Central memory CD4-positive, alpha-beta T cell (primary cell): ENCODE results near the gene RAB4A.

Experiments
- DNase-seq: peaks from one replicate; pipeline ENCODE4 v3.0.0; 2022

The RAB4A gene

DNA sequence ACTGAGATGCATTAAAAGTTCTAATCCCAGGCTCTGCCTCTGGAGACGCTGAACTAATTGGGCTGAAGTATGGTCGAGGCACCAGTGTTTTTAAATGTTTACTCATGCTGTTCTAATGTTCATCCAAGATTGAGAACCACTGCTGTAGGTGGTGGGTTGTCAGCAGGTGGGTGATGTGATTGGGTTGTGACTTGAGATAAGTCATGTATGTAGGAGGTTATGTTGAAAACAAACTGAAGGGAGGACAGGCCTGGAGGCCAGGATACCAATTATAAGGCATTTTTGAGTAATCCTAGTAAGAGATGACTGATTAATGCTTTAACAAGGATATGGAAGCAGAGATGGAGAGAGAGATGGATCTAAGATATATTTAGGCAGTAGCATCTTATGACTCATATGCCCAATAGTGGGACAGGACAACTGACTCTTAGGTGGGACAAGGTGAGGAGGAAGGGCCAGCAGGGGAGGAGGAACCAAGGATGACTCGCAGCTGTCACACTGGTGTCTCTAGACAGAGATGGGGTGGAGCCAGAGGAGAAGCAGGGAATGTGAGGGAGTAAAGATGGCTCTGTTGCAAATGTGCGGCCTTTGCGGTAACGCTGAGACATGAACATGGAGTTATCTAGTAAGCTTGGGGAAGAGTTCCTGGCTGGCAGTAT, 29.3 kb downstream of the RAB4A start:
- no peak for DNase-seq

DNA sequence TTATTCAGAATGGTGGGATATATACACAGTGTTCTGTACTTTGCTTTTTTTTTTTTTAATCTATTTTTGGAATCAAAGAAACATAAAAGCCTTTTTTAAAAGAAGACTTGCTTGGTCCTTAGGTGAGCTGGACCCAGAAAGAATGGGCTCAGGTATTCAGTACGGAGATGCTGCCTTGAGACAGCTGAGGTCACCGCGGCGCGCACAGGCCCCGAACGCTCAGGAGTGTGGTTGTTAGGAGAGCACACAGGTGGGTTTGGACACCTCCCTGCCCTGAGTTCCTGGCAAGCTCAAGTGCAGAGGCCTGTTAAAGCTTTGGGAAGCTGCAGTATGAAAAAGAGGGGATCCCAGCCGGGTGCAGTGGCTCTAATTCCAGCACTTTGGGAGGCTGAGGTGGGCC, 31.8 kb downstream of the RAB4A start:
- no peak for DNase-seq

DNA sequence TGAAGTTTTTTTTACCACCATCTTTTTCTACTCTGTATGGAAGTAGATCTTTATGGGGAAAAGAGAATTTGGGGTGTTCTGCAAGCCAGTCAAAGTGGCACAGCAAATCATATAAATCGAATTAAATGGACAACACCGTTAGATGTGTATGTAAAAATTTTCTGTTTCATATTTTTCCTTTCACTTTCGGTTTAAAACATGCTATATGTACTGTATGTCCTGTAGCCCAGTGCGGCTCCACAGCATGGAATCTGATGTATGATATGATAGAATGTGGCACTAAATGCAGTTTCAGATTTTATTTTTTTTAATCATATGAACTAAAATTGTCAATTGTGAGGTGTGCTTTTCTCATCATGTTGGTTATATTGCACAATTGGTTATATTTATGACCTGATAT, 32.9 kb downstream of the RAB4A start:
- DNase-seq = no peak

DNA sequence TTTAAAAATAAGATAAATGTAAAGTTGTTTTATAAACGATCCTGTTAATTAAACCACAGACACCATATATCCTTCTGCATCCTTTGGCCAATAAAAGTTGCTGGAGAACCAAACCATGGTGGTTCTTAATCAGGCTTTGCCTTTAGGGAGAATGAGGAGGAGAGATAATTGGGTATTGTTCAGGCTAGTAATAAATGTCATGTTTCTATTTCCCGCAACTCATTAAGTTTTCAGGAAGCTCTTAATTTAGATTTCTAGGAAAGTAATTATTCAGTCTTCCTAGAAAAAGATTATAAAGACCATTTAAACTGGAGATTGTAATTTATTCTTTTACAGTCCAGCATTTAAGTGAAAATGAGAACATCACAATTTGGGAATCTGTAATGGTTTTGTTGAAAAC, 34.5 kb downstream of the RAB4A start:
- DNase-seq = no peak

DNA sequence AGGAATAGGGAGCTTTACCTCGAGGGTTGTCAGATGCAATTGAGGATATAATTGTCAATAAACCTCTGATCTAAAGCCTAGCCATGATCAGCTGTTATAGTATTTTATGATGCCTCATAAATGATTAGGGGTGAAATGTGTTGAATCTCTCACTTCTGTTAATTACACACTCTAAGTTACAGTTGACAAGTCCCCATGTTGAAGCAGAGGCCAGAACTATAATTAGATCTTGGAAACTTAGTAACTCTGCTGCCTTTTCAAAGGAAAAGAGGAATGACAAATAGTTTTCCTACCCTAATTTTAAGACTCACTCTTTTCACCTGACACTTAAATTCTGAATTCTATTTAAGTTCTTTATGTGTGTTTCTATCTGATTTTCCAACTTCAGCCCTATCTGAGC, 38.2 kb downstream of the RAB4A start:
- no peak for DNase-seq

DNA sequence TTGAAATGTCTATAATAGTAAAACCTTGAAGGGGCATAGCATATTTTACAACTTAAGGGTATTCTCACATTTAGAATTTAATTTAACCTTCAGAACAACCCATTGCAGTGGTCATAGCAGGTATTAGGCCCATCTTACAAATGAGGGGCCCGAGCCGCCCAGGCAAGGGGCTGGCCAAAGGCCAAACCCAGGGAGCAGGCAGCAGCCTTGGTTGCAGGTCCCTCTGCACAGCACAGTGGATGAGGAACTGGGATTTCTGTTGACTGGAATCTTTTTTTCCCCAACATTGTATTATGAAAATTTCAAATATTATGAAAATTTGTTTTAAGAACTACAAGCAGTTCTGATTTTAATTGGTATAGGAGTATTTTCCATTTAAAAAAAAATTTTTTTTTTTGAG, 38.8 kb downstream of the RAB4A start:
- DNase-seq = no peak

DNA sequence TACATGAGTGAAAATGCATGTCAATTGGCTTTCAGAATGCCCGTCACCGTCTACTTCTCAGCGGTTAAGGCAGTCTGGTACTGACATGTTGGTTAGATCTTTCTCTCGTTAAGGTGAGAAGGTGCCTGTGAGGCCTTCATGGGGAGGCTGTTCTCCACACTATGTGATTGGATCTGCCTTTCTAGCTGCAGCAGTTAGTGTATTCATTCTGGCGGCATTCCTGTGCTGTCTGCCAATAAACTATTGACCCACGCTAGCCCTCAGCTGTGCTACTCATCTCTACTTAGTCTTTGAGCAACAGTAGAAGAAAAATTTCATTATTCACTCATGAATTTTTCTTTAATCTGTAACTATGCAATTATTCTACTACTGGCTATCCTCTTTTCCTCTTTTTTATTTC, 39.9 kb downstream of the RAB4A start:
- DNase-seq = no peak

DNA sequence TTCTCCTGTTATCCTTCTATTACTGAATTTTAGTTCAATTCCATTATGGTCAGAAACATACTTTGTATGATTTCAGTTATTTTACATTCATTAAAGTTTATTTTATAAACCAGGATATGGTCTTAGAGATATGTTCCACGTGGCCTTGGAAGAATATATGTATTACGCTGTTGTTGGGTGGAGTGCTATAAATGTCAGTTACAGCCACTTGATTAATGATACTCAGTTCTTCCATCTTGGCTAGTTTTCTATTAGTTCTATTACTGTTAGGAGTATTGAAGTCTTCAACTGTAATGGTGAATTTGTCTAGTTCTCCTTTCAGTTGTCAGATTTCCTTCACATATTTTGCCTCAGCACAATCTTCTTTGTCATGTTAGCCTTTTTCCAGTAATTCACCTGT, 45.3 kb downstream of the RAB4A start:
- no peak for DNase-seq

DNA sequence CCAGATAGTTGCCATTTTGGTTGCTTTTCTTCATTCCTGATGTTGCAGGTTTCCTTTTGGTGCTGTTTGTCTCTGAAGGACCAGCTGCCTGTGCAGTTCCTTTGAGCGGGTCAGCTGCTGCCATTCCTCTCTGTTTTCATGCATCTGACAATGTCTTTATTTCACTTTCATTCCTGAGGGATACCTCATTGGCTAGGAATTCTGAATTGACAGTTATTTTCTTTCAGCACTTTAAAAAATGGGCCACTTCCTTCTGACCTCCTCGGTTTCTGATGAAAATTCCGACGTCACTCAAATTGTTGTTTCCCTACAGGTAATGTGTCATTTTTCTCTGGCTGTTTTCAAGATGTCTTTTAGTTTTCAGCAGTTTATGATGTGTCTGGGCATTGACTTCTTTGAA, 47.1 kb downstream of the RAB4A start:
- no peak for DNase-seq

DNA sequence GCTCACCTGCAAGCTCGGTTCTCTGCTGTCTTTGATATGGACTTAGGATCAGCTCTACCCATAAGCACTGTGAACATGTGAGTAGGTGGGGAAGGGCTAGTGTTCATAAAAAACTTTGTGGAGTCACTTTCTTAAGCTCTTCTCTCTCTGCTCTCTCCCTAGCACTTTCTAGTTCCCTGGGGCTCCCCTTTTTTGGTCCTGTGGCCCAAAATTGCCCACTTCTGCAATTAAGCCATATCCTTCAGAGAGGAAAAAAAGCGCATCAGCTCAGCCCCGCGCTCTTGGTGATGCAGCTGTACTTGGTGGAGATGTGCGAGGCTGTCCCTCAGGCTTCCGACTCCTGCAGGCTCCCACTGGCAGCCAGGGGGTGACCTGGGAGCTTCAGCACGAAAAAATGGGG, 48.6 kb downstream of the RAB4A start:
- no peak for DNase-seq

DNA sequence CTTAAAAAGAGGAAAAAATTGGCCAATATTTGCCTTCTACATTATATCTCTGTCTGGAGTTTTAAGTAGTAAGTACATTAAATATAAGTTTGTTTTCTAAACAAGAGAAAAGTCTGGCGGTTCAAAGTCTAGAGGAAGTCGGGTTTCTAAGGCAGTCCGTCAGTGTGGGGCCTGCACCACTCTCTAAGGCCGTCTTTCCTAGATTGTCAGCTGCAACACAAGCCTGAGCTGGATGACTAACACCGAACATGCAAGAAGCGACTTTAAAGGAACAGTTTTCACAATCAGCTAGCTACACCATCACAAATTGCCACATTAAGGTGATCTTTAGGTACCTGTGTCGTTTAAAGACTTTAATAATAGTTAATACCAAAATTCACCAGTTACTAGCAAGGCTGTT, 52.3 kb downstream of the RAB4A start:
- no peak for DNase-seq

DNA sequence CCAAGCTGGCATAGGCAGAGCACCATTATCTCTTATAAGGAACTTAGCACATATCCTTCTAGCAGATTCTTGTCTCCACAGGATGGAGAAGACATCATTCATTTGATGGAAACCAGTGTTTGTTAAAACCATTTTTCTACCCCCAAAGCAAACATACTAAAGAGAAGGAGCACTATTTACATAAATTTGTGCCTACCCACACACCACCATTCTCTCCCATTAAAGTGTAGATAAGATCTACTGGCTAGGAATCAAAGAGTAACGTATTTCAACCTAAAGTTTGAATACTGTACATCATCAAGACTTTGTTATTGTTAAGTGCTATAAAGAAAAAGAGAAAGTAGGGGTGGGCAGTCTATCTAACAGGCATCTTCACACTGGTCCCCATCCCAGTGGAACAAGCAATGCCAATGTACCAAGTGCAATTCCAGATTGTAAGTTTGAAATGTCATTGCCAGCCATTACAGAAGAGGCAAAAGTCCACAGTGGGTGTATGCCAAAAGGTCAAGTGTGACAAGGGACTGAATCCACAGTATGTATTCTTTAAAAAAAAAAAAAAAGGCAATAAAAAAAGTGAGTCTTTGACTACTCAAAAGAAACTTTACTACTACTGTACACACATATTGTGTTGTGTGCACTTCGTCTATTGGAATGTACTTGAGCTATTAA, 53.1 kb downstream of the RAB4A start:
- no peak for DNase-seq

DNA sequence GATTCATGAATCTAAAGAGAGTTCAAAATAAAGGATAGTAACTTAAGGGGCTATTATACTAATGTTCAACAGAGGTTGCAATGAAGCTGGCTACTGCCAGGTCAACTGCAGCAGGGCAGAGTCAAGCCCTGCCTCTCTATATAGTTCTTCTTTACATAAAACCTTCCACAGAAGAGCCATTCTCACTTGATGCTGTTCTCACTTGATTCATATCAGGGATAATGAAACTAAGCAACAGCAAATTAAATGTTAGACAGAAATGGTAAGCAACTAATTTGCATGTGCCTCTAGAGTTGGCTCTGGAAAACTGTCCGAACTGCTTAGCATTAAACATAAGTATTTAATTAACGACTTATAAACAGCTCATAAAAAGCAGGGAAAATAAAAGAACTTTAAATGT, 54.5 kb downstream of the RAB4A start:
- no peak for DNase-seq

DNA sequence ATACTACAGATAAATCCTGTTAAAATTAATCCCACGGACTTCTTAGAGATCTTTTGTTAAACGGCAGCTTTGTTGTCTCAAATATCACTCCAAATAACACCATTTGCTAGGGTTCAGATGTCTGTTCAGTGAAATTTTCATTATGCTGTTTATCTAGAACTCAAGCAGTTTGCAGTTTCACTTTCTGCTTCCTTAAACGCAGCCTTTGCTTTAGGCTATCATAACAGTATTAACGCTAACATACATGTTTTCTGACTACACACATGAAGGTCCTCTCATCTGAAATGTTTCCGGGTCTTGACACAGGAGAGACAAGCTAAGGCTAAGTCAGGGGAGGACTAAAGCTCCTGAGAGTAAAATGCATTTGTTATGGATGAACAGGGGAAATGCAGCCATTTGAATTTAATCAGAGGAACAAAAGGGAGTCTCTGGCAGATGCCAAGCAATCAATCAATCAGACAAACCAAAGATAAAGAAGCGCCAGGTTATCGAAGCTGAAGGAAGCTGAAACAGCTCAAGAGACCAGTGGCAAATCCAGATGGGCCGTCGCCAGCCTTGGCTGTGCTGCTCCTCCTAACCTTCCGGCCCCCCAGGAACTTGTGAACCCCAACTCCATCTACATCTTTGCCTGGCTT, 55.1 kb downstream of the RAB4A start:
- no peak for DNase-seq

DNA sequence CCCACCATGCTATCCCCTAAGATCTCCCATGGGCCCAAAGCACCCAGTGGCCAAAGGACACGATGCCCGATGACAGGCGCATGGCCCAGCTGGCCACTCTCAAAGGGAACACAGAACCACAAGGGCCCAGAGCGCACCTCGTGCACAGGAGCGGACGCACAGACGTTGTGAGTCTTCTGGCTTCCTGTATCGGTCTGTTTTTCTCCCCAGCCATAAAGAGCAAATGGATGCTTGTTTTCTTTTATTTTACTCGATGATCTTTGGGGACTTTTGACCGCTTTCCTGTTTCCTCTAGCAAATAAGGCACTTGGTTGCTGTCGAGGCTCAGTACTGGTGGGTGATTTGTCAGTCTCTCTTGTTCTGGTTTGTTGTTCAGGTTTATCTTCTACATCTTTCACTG, 55.7 kb downstream of the RAB4A start:
- DNase-seq = peak; percentile 48

DNA sequence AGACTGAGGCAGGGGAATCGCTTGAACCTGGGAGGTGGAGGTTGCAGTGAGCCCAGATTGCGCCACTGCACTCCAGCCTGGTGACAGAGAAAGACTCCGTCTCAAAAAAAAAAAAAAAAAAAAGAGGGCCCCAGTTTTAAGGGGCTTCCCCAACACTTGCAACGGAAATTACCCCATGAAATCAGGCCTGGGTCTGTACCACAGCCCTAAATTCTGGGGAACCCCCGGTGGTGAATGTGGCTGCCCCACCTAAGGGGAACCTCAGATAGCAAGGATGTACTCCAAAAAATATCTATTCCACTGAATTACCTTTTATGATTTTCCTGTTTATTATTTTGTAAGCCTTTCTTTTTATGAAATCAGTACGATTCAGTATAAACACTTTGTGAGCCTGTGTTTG, 56.9 kb downstream of the RAB4A start:
- peak; percentile 74 for DNase-seq

DNA sequence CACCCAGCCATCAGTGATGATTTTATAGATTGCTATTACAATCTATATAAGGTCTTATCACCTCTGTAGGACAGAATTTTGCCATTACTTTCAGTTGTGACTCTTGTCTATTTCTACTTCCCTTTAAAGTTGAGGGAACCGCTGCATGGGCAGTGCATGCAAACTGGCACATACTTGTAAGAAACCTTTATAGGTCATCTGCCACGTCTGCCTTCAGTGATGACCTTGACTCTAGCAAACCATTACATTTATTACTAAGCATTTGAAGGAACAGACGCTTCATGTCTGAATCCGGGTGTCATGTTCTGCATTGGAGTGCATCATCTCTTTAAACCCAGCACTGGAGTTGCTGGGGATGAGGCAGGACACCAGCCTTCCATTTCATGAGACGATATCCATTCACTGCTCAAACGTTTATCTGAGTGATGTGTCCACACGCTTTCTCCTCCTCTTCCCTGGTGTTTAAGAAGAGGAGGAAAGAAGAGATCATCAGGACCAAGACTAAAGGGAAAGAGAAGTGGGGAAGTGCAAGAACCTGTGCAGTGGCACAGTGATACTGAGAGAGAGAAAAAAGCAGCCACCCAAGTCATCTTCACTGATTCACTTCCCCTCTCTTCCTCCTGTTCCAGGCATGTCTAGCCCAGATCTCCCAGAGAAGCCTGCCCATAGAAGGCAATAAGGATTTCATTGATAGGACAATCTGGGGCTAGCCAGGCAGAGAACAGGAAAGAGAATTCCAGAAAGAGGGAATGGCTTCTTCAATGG, 57.9 kb downstream of the RAB4A start:
- no peak for DNase-seq

DNA sequence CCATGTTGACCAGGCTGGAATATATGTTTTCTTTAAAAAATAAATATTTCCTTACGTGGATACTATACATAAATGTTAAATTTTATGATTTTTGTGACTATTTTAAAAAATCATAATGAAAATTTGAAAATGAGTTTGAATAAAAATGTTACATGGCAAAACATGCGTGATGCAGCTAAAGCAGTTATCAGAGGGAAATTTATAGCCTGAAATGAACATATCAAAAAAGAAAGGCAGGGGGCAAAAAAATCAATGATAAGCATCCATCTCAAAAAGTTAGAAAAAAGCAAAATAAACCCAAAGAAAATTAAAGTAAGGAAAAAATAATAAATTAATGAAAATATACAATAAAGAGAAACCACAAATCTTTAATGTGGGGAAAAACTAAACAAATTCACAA, 63.4 kb downstream of the RAB4A start:
- no peak for DNase-seq

DNA sequence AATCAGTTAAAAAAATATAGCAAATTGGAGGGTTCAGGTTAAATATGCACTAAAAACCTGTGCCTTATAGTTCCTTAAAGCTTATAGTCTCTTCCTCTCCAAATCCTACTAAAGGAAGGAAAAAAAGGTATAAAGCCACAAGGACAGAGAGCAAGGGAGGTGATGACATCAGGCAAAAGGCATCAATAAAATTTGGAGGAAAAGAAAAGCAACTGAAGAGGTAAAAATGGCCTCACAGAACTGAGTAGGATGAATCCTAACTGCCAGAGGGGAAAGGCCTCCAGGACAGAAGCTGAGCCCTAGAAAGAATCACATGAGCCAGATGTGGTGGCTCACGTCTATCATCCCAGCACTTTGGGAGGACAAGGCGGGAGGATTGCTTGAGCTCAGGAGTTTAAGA, 63.8 kb downstream of the RAB4A start:
- no peak for DNase-seq

DNA sequence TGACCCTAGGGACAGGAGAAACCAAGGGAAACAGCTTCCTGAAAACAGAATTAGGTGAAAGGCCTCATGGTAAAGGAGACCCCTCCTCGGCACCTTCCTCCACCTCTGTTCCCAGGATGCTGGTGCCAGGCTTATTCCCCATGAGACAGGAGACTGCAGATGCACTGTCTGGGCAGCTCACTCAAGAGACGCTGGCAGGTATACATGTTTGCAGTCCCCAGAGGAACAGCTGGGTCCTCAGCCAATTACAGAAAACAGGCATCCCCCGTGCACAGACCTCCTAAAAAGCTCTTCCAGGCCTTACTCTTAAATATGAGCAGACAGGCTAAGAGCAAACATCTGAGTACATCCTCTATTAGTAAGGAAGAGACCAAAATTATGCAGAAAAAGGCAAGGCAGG, 65.4 kb downstream of the RAB4A start:
- no peak for DNase-seq

DNA sequence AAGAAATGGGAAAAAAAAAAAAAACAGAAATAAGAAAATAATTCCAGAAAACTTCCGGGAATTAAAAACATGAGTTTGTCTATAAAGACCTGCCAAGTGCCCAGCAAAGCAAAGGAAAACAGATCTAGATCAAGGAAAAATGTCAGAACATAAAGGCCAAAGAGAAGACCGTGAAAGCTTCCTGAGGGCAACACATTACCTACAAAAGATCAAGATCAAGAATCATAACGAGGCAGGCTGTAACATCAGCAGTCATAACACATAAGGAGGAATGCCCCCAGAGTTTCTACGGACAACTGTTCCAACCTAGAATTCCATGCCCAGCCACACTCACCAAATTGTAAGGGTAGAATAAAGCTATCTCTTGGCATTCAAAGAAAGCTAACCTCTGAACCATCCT, 68.2 kb downstream of the RAB4A start:
- DNase-seq = no peak

DNA sequence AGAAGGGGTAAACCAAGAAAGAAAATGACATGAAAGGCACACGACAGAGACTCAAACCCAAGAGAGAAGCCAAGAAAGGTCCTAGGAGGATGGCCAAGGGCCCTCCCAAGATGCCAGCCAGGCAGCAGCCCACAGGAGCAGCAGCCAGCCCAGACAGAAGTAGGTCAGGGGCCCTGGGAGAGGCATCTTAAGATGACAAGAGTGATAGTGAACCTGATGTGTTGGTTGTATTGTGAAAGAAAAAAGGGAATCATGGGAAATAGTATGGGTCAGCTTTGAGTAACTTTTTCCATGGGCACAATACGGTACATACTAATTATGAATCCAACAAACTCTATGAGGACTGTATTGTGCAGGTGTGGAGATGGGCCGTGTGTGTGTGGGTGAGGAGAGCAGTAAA, 68.6 kb downstream of the RAB4A start:
- DNase-seq = no peak

DNA sequence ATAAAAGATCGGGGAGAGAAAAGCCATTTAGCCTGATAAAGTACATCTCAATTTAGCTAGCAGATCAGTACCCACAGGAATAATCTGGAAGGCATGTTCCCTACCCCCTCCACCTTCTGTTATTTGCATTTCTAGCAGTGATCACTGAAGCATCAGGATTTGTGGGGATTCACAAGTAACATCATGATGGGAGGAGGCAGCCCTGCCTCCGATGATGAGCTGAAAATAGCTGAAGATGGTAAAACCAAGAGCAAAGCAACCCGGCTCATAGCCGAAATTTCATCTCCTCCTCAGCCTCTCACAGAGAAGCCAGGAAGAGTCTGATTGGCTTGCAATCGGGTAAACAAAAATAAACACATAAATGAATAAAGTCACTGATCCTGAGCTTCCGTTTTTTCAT, 69.6 kb downstream of the RAB4A start:
- no peak for DNase-seq
